ENCODE data around the gene CDH13.

CDH13 gene

GRCh38 chr16:82833378-82833993 lies 206.7 kb downstream of the CDH13 start:
- TF ChIP-seq EZH2 (optimal IDR thresholded peaks at IDR 0.05; ENCODE audit: low read depth, low read length): no peak
- no peak for TF ChIP-seq EZH2phosphoT487 (IDR thresholded peaks at IDR 0.05; ENCODE audit: low read length)
- TF ChIP-seq CTCF (IDR thresholded peaks at IDR 0.05; ENCODE audit: low read length): no peak
- Histone ChIP-seq H3K9ac (ENCODE audit: low read length) (no peak overlapping the region), H3K9me3 (replicated peaks; ENCODE audit: insufficient read depth, low read length) (no peaks in the 10 kb centered on the region), H3K9me2 (replicated peaks; ENCODE audit: insufficient read depth, low read length) (no peaks in the 10 kb centered on the region), H3K4me1 (ENCODE audit: low read length) (no peaks in the 10 kb centered on the region), H3K4me3 (ENCODE audit: low read length) (no peak overlapping the region), H3K79me2 (ENCODE audit: low read length) (no peaks in the 10 kb centered on the region), H4K20me1 (ENCODE audit: insufficient read depth, low read length) (no peaks in the 10 kb centered on the region), H3K27me3 (replicated peaks; ENCODE audit: insufficient read depth, low read length) (no peaks in the 10 kb centered on the region), H3F3A (ENCODE audit: insufficient read depth, low read length) (no peaks in the 10 kb centered on the region), H3K27ac (ENCODE audit: low read length) (no peak overlapping the region), H3K4me2 (ENCODE audit: low read depth, low read length) (no peak overlapping the region), H2AFZ (ENCODE audit: low read length) (no peak overlapping the region), H3K36me3 (replicated peaks; ENCODE audit: insufficient read depth, low read length) (no peaks in the 10 kb centered on the region)
- no peak for DNase-seq

GRCh38 chr16:82834151-82834815 lies 207.5 kb downstream of the CDH13 start:
- no peaks in the 10 kb centered on the region for H3K79me2 ChIP-seq (ENCODE audit: low read length)
- no peak for DNase-seq
- no peak for TF ChIP-seq EZH2 (optimal IDR thresholded peaks at IDR 0.05; ENCODE audit: low read depth, low read length)
- TF ChIP-seq CTCF (IDR thresholded peaks at IDR 0.05; ENCODE audit: low read length): no peak
- TF ChIP-seq EZH2phosphoT487 (IDR thresholded peaks at IDR 0.05; ENCODE audit: low read length): no peak
- H3K4me3 ChIP-seq (ENCODE audit: low read length): no peak overlapping the region
- H3K36me3 ChIP-seq (replicated peaks; ENCODE audit: insufficient read depth, low read length): no peaks in the 10 kb centered on the region
- H3K27ac ChIP-seq (ENCODE audit: low read length): no peak overlapping the region
- no peak overlapping the region for H3K9ac ChIP-seq (ENCODE audit: low read length)
- H3K9me3 ChIP-seq (replicated peaks; ENCODE audit: insufficient read depth, low read length): no peaks in the 10 kb centered on the region
- H3K4me1 ChIP-seq (ENCODE audit: low read length): no peaks in the 10 kb centered on the region
- H3K4me2 ChIP-seq (ENCODE audit: low read depth, low read length): no peak overlapping the region
- no peaks in the 10 kb centered on the region for H3K9me2 ChIP-seq (replicated peaks; ENCODE audit: insufficient read depth, low read length)
- no peaks in the 10 kb centered on the region for H4K20me1 ChIP-seq (ENCODE audit: insufficient read depth, low read length)
- no peaks in the 10 kb centered on the region for H3F3A ChIP-seq (ENCODE audit: insufficient read depth, low read length)
- no peak overlapping the region for H2AFZ ChIP-seq (ENCODE audit: low read length)
- no peaks in the 10 kb centered on the region for H3K27me3 ChIP-seq (replicated peaks; ENCODE audit: insufficient read depth, low read length)

- TF ChIP-seq EZH2 (optimal IDR thresholded peaks at IDR 0.05; ENCODE audit: low read depth, low read length): no peak
- no peak for TF ChIP-seq EZH2phosphoT487 (IDR thresholded peaks at IDR 0.05; ENCODE audit: low read length)
- no peak for TF ChIP-seq CTCF (IDR thresholded peaks at IDR 0.05; ENCODE audit: low read length)
- Histone ChIP-seq H3K27ac (ENCODE audit: low read length) (no peak overlapping the region), H3K9me3 (replicated peaks; ENCODE audit: insufficient read depth, low read length) (no peaks in the 10 kb centered on the region), H3K9ac (ENCODE audit: low read length) (no peak overlapping the region), H3K4me2 (ENCODE audit: low read depth, low read length) (no peak overlapping the region), H3K79me2 (ENCODE audit: low read length) (no peaks in the 10 kb centered on the region), H3K4me3 (ENCODE audit: low read length) (no peak overlapping the region), H3K27me3 (replicated peaks; ENCODE audit: insufficient read depth, low read length) (no peaks in the 10 kb centered on the region), H3K36me3 (replicated peaks; ENCODE audit: insufficient read depth, low read length) (no peaks in the 10 kb centered on the region), H3K4me1 (ENCODE audit: low read length) (no peaks in the 10 kb centered on the region), H4K20me1 (ENCODE audit: insufficient read depth, low read length) (no peaks in the 10 kb centered on the region), H3K9me2 (replicated peaks; ENCODE audit: insufficient read depth, low read length) (no peaks in the 10 kb centered on the region), H2AFZ (ENCODE audit: low read length) (no peak overlapping the region), H3F3A (ENCODE audit: insufficient read depth, low read length) (no peaks in the 10 kb centered on the region)
- DNase-seq: no peak
These were observed 208.9 kb downstream of the CDH13 start for GRCh38 chr16:82835487-82836155.
